Measurements from ENCODE around the gene OSBPL5.
"Not testable (repeated sequence)": the region's sequence is repeated elsewhere in the genome, so short reads cannot be mapped to it uniquely, and the experiment has no call there.

DNA sequence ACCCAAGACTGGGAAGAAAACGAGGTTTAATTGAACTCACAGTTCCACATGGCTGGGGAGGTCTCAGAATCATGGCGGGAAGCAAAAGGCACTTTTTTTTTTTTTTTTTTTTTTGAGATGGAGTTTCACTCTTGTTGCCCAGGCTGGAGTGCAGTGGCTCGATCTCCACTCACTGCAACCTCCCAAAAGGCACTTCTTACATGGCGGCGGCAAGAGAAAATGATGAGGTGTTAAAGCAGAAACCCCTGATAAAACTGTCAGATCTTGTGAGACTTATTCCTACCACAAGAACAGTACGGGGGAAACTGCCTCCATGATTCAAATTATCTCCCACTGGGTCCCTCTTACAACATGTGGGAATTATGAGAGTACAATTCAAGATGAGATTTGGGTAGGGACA, 100.4 kb downstream of the OSBPL5 start:
- TF ChIP-seq CTCF (IDR thresholded peaks at IDR 0.05; ENCODE audit: low read depth, low read length, poor library complexity, severe bottlenecking); EZH2phosphoT487 (IDR thresholded peaks at IDR 0.05; ENCODE audit: borderline replicate concordance, low read length): not testable (repeated sequence)
